H1 (cell line): ENCODE data around the gene RAB3GAP1. TPM values are rescaled to one million over a fixed set of nuclear protein-coding genes. Genes with fewer than 3 reads are reported as not detected.
A peak's percentile ranks its signal among the peaks of the same experiment; 100 is the strongest.

Experiments used
- CTCF ChIA-PET: fragments of 300-600 bp; sonication (Branson Sonifier 250); formaldehyde crosslinking; loops from one replicate; lab custom pipeline; 2021; ENCODE audit not compliant: partially characterized antibody; lab: Charles Lee
- POLR2A ChIA-PET: fragments of 300-600 bp; sonication (Branson Sonifier 250); formaldehyde crosslinking; loops from one replicate; lab custom pipeline; 2021; ENCODE audit warnings: inconsistent platforms; ENCODE audit not compliant: partially characterized antibody; lab: Charles Lee
- DNase-seq, 2 experiments: peaks; one replicate each; pipeline versions ENCODE4 v3.0.0 to v3.0.0-alpha.2; 2010 to 2022; ENCODE audit warnings: low spot score in 2 of 2, low read depth in 1 of 2, mixed read lengths in 1 of 2
- FAIRE-seq: peaks from 2 replicates; lab custom pipeline; 2011; peaks lifted over from hg19 to GRCh38; lab: Jason Lieb, UNC
- H2AFZ ChIP-seq: 2 replicates; pipeline ENCODE4 v1.8.1; 2012; ENCODE audit warnings: low read length, inconsistent platforms
- H2AK5ac ChIP-seq: 2 replicates; pipeline ENCODE4 v1.6.1; 2013; ENCODE audit warnings: low read depth, low read length
- H2BK120ac ChIP-seq: replicated peaks from 2 replicates; pipeline ENCODE3; 2013; ENCODE audit warnings: low read depth, low read length, inconsistent platforms
- H2BK12ac ChIP-seq: 2 replicates; pipeline ENCODE4 v1.6.1; 2013; ENCODE audit warnings: low read depth, low read length
- H2BK15ac ChIP-seq: 2 replicates; pipeline ENCODE4 v1.6.1; 2013; ENCODE audit warnings: low read length
- H2BK20ac ChIP-seq: 2 replicates; pipeline ENCODE4 v1.6.1; 2013; ENCODE audit warnings: low read length
- H2BK5ac ChIP-seq: 2 replicates; pipeline ENCODE4 v1.6.1; 2013; ENCODE audit warnings: low read depth, low read length
- H3K14ac ChIP-seq: 2 replicates; pipeline ENCODE4 v1.6.1; 2013; ENCODE audit warnings: inconsistent platforms; ENCODE audit not compliant: insufficient read length
- H3K18ac ChIP-seq: 2 replicates; pipeline ENCODE4 v1.6.1; 2013; ENCODE audit warnings: low read length; ENCODE audit errors: extremely low read depth
- H3K23ac ChIP-seq: 2 replicates; pipeline ENCODE4 v1.6.1; 2013; ENCODE audit warnings: inconsistent platforms; ENCODE audit not compliant: insufficient read length
- H3K23me2 ChIP-seq: 2 replicates; pipeline ENCODE4 v1.6.1; 2013; ENCODE audit warnings: low read depth, low read length
- H3K27ac ChIP-seq: 2 replicates; pipeline ENCODE4 v1.6.1; 2011; ENCODE audit warnings: low read depth, low read length, inconsistent platforms
- H3K27me3 ChIP-seq, 4 experiments: replicated peaks in 1 of 4; 1 replicate in 1 of 4; 2 replicates in 3 of 4; pipeline versions ENCODE4 v1.6.1 to v1.8.1; 2011 to 2013; ENCODE audit warnings: low read length in 3 of 4, mild to moderate bottlenecking in 3 of 4, inconsistent platforms in 2 of 4, mixed read lengths in 2 of 4, moderate library complexity in 1 of 4; ENCODE audit not compliant: control insufficient read depth in 3 of 4, insufficient read depth in 3 of 4; ENCODE audit errors: extremely low read depth in 1 of 4
- H3K36me3 ChIP-seq, 4 experiments: 2 replicates each; pipeline versions ENCODE4 v1.6.1 to v1.8.1; 2011 to 2013; ENCODE audit warnings: mild to moderate bottlenecking in 4 of 4, low read length in 3 of 4, moderate library complexity in 2 of 4, control low read depth in 1 of 4, inconsistent platforms in 1 of 4; ENCODE audit not compliant: insufficient read depth in 4 of 4, control insufficient read depth in 2 of 4
- H3K4ac ChIP-seq: replicated peaks from 2 replicates; pipeline ENCODE3; 2013; ENCODE audit warnings: low read length, low read depth, mixed read lengths, inconsistent platforms; ENCODE audit not compliant: insufficient read length
- H3K4me1 ChIP-seq, 4 experiments: replicated peaks in 1 of 4; 1 replicate in 1 of 4; 2 replicates in 3 of 4; pipeline versions ENCODE4 v1.6.1 to v1.8.1; 2011 to 2013; ENCODE audit warnings: low read length in 3 of 4, inconsistent platforms in 2 of 4, mixed read lengths in 1 of 4; ENCODE audit not compliant: insufficient read depth in 4 of 4, control insufficient read depth in 3 of 4
- H3K4me2 ChIP-seq, 2 experiments: 2 replicates each; pipeline versions ENCODE4 v1.6.1 to v1.8.1; 2011 to 2013; ENCODE audit warnings: low read depth in 2 of 2, low read length in 2 of 2, control low read depth in 1 of 2, inconsistent platforms in 1 of 2, mild to moderate bottlenecking in 1 of 2; ENCODE audit not compliant: insufficient read depth in 1 of 2
- H3K4me3 ChIP-seq, 4 experiments: fragments of 200-600, 300-600 bp in 1 of 4; sonication (generic), shearing (Covaris generic), sonication (Bioruptor Twin) in 1 of 4; 2 replicates each; pipeline versions ENCODE4 v1.5.1 to v1.8.1; 2011 to 2016; ENCODE audit warnings: low read length in 4 of 4, low read depth in 3 of 4, control low read depth in 2 of 4, inconsistent platforms in 2 of 4, mild to moderate bottlenecking in 2 of 4, mixed read lengths in 1 of 4, moderate library complexity in 1 of 4; ENCODE audit not compliant: insufficient read depth in 2 of 4; ENCODE audit errors: extremely low read depth in 1 of 4
- H3K56ac ChIP-seq: replicated peaks from 2 replicates; pipeline ENCODE3; 2013; ENCODE audit warnings: low read depth, mild to moderate bottlenecking, mixed read lengths, low read length, inconsistent platforms; ENCODE audit not compliant: insufficient read length
- H3K79me1 ChIP-seq: 2 replicates; pipeline ENCODE4 v1.6.1; 2013; ENCODE audit warnings: low read depth, low read length, control low read depth
- H3K79me2 ChIP-seq, 2 experiments: 2 replicates each; pipeline versions ENCODE4 v1.6.1 to v1.8.1; 2012 to 2013; ENCODE audit warnings: low read length in 2 of 2, mild to moderate bottlenecking in 2 of 2, inconsistent platforms in 1 of 2; ENCODE audit not compliant: insufficient read depth in 2 of 2, control insufficient read depth in 1 of 2
- H3K9ac ChIP-seq, 4 experiments: replicated peaks in 1 of 4; 1 replicate in 1 of 4; 2 replicates in 3 of 4; pipeline versions ENCODE4 v1.6.1 to v1.8.1; 2011 to 2013; ENCODE audit warnings: low read depth in 3 of 4, low read length in 3 of 4, control low read depth in 2 of 4, mild to moderate bottlenecking in 2 of 4, moderate library complexity in 2 of 4, inconsistent platforms in 1 of 4; ENCODE audit errors: extremely low read depth in 1 of 4
- H3K9me3 ChIP-seq, 2 experiments: 2 replicates each; pipeline versions ENCODE4 v1.6.1 to v1.8.1; 2012 to 2013; ENCODE audit warnings: mild to moderate bottlenecking in 2 of 2, moderate library complexity in 2 of 2, control low read depth in 1 of 2, inconsistent platforms in 1 of 2, low read depth in 1 of 2, low read length in 1 of 2, mixed read lengths in 1 of 2; ENCODE audit not compliant: insufficient read depth in 2 of 2
- H4K20me1 ChIP-seq, 2 experiments: replicated peaks in 1 of 2; 2 replicates each; pipeline versions ENCODE3 to v1.8.1; 2011 to 2013; ENCODE audit warnings: inconsistent platforms in 2 of 2, low read length in 2 of 2, mild to moderate bottlenecking in 1 of 2; ENCODE audit not compliant: insufficient read depth in 2 of 2, control insufficient read depth in 1 of 2
- H4K5ac ChIP-seq: 2 replicates; pipeline ENCODE4 v1.6.1; 2013; ENCODE audit warnings: low read length, low read depth, mixed read lengths, inconsistent platforms; ENCODE audit not compliant: insufficient read length
- H4K8ac ChIP-seq: 2 replicates; pipeline ENCODE4 v1.8.0; 2013; ENCODE audit warnings: mild to moderate bottlenecking, moderate library complexity, low read length, inconsistent platforms; ENCODE audit not compliant: insufficient read depth; ENCODE audit errors: extremely low read depth
- H4K91ac ChIP-seq: replicated peaks from 2 replicates; pipeline ENCODE3; 2013; ENCODE audit warnings: low read length, mixed read lengths, inconsistent platforms; ENCODE audit not compliant: insufficient read length
- CEBPB ChIP-seq: IDR thresholded peaks from 2 replicates; pipeline ENCODE4 v1.6.1; 2012; ENCODE audit warnings: low read depth, low read length
- CHD1 ChIP-seq: IDR thresholded peaks from 2 replicates; pipeline ENCODE4 v1.6.1; 2012; ENCODE audit warnings: low read depth, low read length, improper control_type of control experiment
- EP300 ChIP-seq, 2 experiments: IDR thresholded peaks; 1 replicate in 1 of 2; 2 replicates in 1 of 2; pipeline ENCODE4 v1.6.1; 2011 to 2012; ENCODE audit warnings: low read depth in 2 of 2, low read length in 2 of 2, mild to moderate bottlenecking in 2 of 2, borderline replicate concordance in 1 of 2, inconsistent platforms in 1 of 2, moderate library complexity in 1 of 2
- EZH2 ChIP-seq: fragments of 200-600 bp; sonication (generic); IDR thresholded peaks from 2 replicates; pipeline ENCODE4 v1.7.1; 2012; ENCODE audit warnings: low read depth, mild to moderate bottlenecking, moderate library complexity, low read length, inconsistent platforms; ENCODE audit not compliant: severe bottlenecking
- KDM5A ChIP-seq: fragments of 200-600 bp; IDR thresholded peaks from 2 replicates; pipeline ENCODE4 v1.7.1; 2012; ENCODE audit warnings: mild to moderate bottlenecking, low read length, inconsistent platforms, mixed read lengths
- MAFK ChIP-seq: IDR thresholded peaks from 2 replicates; pipeline ENCODE4 v1.6.1; 2012; ENCODE audit warnings: low read depth, mild to moderate bottlenecking, improper control_type of control experiment, low read length
- RXRA ChIP-seq: IDR thresholded peaks from 2 replicates; pipeline ENCODE4 v1.6.1; 2011; ENCODE audit warnings: low read depth, mild to moderate bottlenecking, low read length, moderate library complexity; ENCODE audit not compliant: insufficient read depth
- SIRT6 ChIP-seq: IDR thresholded peaks from one replicate; pipeline ENCODE4 v1.7.1; 2012; ENCODE audit warnings: low read length, inconsistent platforms
- SIX5 ChIP-seq: IDR thresholded peaks from 2 replicates; pipeline ENCODE4 v1.6.1; 2011; ENCODE audit warnings: mild to moderate bottlenecking, low read depth, low read length
- TAF7 ChIP-seq: optimal IDR thresholded peaks from 2 replicates; pipeline ENCODE3; 2011; ENCODE audit warnings: low read depth, mild to moderate bottlenecking, inconsistent platforms, low read length, moderate library complexity, borderline replicate concordance
- TBP ChIP-seq: IDR thresholded peaks from 2 replicates; pipeline ENCODE4 v1.6.1; 2011; ENCODE audit warnings: low read depth, low read length, improper control_type of control experiment
- TEAD4 ChIP-seq: IDR thresholded peaks from 2 replicates; pipeline ENCODE4 v1.6.1; 2012; ENCODE audit warnings: low read depth, low read length, inconsistent platforms, mixed read lengths
- polyA plus RNA-seq, 7 experiments: library from polyadenylated mRNA; depleted of rRNA in 3 of 7; stranded (reverse) in 5 of 7; unstranded in 2 of 7; fragments of >200 nt in 5 of 7; fragments of 200-250 nt in 2 of 7; gene quantifications; 1 replicate in 5 of 7; 2 replicates in 1 of 7; 4 replicates in 1 of 7; pipeline versions ENCODE4 v1.2.1 to v1.2.3, GENCODE V29; 2011 to 2013; ENCODE audit warnings: missing spikeins in 2 of 7, mixed read lengths in 2 of 7
- total RNA-seq: library from RNA; stranded (reverse); fragmentation: NEBNext Ultra II Directional; extraction: Animal tissue kit (Norgen Biotek cat#: 25700); gene quantifications from 2 replicates; pipeline ENCODE4 v1.2.1, GENCODE V29; 2021
- TF ChIP-seq, protein P1 (sequence below): IDR thresholded peaks from 2 replicates; pipeline ENCODE4 v1.6.1; 2012; ENCODE audit warnings: inconsistent platforms

Gene RAB3GAP1
- total and polyA plus RNA-seq, 2 of the 8 experiments (the other 6 are each of a cell fraction or from before 2014, with no cell fraction given), result 9.8 to 28.6 TPM

DNA sequence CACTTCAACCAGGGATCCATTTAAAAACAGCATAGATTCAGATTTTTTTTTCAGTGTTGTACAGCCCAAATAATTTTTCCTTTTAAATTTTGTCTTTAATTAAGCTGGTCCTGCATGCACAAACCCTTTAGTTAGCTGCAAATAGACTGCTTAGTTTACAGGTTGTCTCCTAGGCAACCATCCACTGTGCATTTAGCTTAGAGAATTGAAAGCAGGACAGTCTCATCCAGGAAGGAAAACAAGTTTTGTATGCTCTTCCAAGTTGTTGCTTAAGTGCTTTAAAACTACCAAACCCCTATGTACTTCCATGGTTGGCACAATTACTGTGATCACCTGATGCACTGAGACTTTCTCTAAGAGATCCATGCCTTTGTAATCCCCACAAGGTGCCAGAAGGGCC, 4.8 kb upstream of the RAB3GAP1 start, which contains the start of gene MAP3K19:
TSS of gene MAP3K19 (minus strand) at position 148 of the 400 bp plus-strand sequence. CDS start 22,800 bp downstream, outside the sequence.
- H3K27ac ChIP-seq, result no peak within 1 kb of the TSS
- no peak within 1 kb of the TSS for H2BK120ac ChIP-seq
- no peak within 1 kb of the TSS for H3K18ac ChIP-seq
- no peak within 1 kb of the TSS for H2BK5ac ChIP-seq
- CTCF ChIA-PET, result interaction anchor here (1.0 kb wide), 1 partner anchor 12 kb away, joined by 3 read pairs; no protein-coding TSS in a partner anchor
- H3K23ac ChIP-seq, result no peak within 1 kb of the TSS
- no peak within 1 kb of the TSS for H3K9ac ChIP-seq
- POLR2A ChIA-PET, result no interaction called here
- H2AFZ ChIP-seq, result peak within 1 kb of the TSS; percentile 50; the same call in 1 of the 2 replicates
- no peaks in the 10 kb centered on the region for H3K4me1 ChIP-seq
- H2BK20ac ChIP-seq, result no peak within 1 kb of the TSS
- H4K91ac ChIP-seq, result no peak within 1 kb of the TSS
- no peak within 1 kb of the TSS for H3K4ac ChIP-seq
- H3K9me3 ChIP-seq, result no peaks in the 10 kb centered on the region
- H3K79me2 ChIP-seq, result peaks cover 0 to 2% of the 10 kb centered on the region in 2 experiments; a peak in 1 of 4 replicates
- no peak within 1 kb of the TSS for H4K5ac ChIP-seq
- TF ChIP-seq EP300 (IDR thresholded peaks at IDR 0.05; ENCODE audit: borderline replicate concordance in 1 of 2, low read depth in 2 of 2, low read length in 2 of 2) (no peak), RXRA (no peak), CHD1 (no peak), EZH2 (no peak), SIX5 (no peak), KDM5A (no peak), SIRT6 (no peak), CEBPB (no peak), TEAD4 (no peak), TAF7 (no peak), TBP (no peak), MAFK (no peak)
- TF ChIP-seq, protein P1, sequence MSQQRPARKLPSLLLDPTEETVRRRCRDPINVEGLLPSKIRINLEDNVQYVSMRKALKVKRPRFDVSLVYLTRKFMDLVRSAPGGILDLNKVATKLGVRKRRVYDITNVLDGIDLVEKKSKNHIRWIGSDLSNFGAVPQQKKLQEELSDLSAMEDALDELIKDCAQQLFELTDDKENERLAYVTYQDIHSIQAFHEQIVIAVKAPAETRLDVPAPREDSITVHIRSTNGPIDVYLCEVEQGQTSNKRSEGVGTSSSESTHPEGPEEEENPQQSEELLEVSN, result no peak
- H3K56ac ChIP-seq, result no peak within 1 kb of the TSS
- no peak within 1 kb of the TSS for H3K4me2 ChIP-seq
- H2BK15ac ChIP-seq, result no peak within 1 kb of the TSS
- H4K20me1 ChIP-seq, result no peaks in the 10 kb centered on the region
- no peaks in the 10 kb centered on the region; a peak in 1 of 7 replicates for H3K27me3 ChIP-seq
- DNase-seq, result no peak
- FAIRE-seq, result no peak
- H2BK12ac ChIP-seq, result no peak within 1 kb of the TSS
- H2AK5ac ChIP-seq, result no peak within 1 kb of the TSS
- no peak within 1 kb of the TSS for H3K4me3 ChIP-seq
- no peaks in the 10 kb centered on the region; the same call in 1 of the 2 replicates for H3K79me1 ChIP-seq
- H3K23me2 ChIP-seq, result no peaks in the 10 kb centered on the region; the same call in 1 of the 2 replicates
- no peak within 1 kb of the TSS for H4K8ac ChIP-seq
- H3K14ac ChIP-seq, result no peak within 1 kb of the TSS
- no peaks in the 10 kb centered on the region for H3K36me3 ChIP-seq
